ENCODE results near the gene TIPRL. TPM values are rescaled to one million over a fixed set of nuclear protein-coding genes. Genes with fewer than 3 reads are reported as not detected.

The TIPRL gene
- total and polyA plus RNA-seq, 2 of the 8 experiments (the other 6 are each of a cell fraction or from before 2014, with no cell fraction given), result 8.1 to 27.4 TPM

DNA sequence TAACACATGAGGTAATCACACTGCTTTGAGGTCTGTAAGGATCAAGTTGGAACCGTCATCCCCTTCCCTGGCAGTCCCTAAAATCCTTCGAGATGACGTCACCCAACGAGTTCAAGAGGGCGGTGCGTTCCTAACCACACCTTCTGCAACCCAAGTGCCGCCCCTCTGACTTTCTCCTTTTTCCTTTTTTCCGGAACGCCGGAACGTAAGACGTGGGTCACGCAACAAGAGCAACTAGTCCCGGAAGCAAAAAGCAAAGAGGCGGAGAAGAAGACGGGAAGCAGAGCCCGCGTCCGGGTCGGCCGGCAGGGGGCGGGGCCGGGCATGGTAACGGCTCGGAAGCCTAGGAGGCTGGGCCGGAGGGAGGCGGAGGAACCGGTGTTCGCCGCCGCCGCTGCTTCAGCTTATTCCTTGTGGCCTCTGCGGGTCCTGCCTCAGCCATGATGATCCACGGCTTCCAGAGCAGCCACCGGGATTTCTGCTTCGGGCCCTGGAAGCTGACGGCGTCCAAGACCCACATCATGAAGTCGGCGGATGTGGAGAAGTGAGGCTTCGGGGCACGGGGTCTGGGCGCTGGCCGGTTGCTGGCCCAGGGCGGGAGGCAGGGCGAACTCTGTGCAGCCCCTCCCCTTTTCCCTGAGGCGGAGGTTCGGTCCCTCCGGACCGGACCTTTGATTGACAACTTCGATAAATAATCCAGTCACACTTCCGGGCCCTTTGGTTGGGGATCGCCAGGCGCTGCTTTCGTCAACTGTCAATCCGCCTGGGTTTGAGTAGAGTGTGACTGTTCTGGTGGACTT lies at the start of gene TIPRL (continued):
- TF ChIP-seq, protein P1, sequence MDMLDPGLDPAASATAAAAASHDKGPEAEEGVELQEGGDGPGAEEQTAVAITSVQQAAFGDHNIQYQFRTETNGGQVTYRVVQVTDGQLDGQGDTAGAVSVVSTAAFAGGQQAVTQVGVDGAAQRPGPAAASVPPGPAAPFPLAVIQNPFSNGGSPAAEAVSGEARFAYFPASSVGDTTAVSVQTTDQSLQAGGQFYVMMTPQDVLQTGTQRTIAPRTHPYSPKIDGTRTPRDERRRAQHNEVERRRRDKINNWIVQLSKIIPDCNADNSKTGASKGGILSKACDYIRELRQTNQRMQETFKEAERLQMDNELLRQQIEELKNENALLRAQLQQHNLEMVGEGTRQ (IDR thresholded peaks at IDR 0.05; ENCODE audit: low read length), result no peak
- TF ChIP-seq SRF (IDR thresholded peaks at IDR 0.05; ENCODE audit: low read depth, low read length), result no peak
- TF ChIP-seq EGR1 (IDR thresholded peaks at IDR 0.05; ENCODE audit: borderline replicate concordance, low read depth, low read length), result peak; percentile 87
- peak; percentile 48 for TF ChIP-seq SAP30 (IDR thresholded peaks at IDR 0.05; ENCODE audit: insufficient read depth, insufficient replicate concordance, low read length)
- TF ChIP-seq, protein P2, sequence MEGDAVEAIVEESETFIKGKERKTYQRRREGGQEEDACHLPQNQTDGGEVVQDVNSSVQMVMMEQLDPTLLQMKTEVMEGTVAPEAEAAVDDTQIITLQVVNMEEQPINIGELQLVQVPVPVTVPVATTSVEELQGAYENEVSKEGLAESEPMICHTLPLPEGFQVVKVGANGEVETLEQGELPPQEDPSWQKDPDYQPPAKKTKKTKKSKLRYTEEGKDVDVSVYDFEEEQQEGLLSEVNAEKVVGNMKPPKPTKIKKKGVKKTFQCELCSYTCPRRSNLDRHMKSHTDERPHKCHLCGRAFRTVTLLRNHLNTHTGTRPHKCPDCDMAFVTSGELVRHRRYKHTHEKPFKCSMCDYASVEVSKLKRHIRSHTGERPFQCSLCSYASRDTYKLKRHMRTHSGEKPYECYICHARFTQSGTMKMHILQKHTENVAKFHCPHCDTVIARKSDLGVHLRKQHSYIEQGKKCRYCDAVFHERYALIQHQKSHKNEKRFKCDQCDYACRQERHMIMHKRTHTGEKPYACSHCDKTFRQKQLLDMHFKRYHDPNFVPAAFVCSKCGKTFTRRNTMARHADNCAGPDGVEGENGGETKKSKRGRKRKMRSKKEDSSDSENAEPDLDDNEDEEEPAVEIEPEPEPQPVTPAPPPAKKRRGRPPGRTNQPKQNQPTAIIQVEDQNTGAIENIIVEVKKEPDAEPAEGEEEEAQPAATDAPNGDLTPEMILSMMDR (IDR thresholded peaks at IDR 0.05; ENCODE audit: control extremely low read depth in 1 of 3, insufficient read depth in 1 of 3, low read depth in 1 of 3, low read length in 3 of 3), result peak; percentile 50 to 61 (median 59)
- TF ChIP-seq RFX5 (IDR thresholded peaks at IDR 0.05; ENCODE audit: borderline replicate concordance, low read depth, low read length), result no peak
- 0 out of 2 replicates have a peak, but pooled peaks have one; percentile 25 for TF ChIP-seq YY1 (IDR thresholded peaks at IDR 0.05; ENCODE audit: low read depth, low read length)
- TF ChIP-seq SP4 (IDR thresholded peaks at IDR 0.05; ENCODE audit: low read length), result peak; percentile 57; the same call in 1 of the 2 replicates
- TF ChIP-seq RAD21 (IDR thresholded peaks at IDR 0.05 in 1 of 2, conservative IDR thresholded peaks at IDR 0.05 in 1 of 2; ENCODE audit: low read depth in 2 of 2, low read length in 2 of 2), result peak; percentile 26 to 54; a peak in 3 of 4 replicates
- peak in 1 of 2 experiments; percentile 78; a peak in 2 of 4 replicates for TF ChIP-seq SIN3A (conservative IDR thresholded peaks at IDR 0.05 in 1 of 2, IDR thresholded peaks at IDR 0.05 in 1 of 2; ENCODE audit: low read depth in 1 of 2, low read length in 2 of 2)
- no peak for TF ChIP-seq BRCA1 (IDR thresholded peaks at IDR 0.05; ENCODE audit: low read depth, low read length)
- TF ChIP-seq KDM5A (IDR thresholded peaks at IDR 0.05; ENCODE audit: low read length), result no peak
- no peak for TF ChIP-seq RXRA (IDR thresholded peaks at IDR 0.05; ENCODE audit: insufficient read depth, low read depth, low read length)
- TF ChIP-seq GABPA (IDR thresholded peaks at IDR 0.05; ENCODE audit: borderline replicate concordance, insufficient read depth, low read length), result peak; percentile 73; the same call in 1 of the 2 replicates
- no peak for TF ChIP-seq POLR2AphosphoS5 (IDR thresholded peaks at IDR 0.05; ENCODE audit: low read depth, low read length)
- no peak for TF ChIP-seq FOSL1 (IDR thresholded peaks at IDR 0.05; ENCODE audit: insufficient read depth, low read depth, low read length)
- TF ChIP-seq CEBPB (IDR thresholded peaks at IDR 0.05; ENCODE audit: low read depth, low read length), result peak; percentile 1; the same call in 1 of the 2 replicates
- peak; percentile 27 for TF ChIP-seq ASH2L (IDR thresholded peaks at IDR 0.05; ENCODE audit: low read length)
- no peak for TF ChIP-seq BACH1 (IDR thresholded peaks at IDR 0.05; ENCODE audit: low read length)
- no peak for TF ChIP-seq GTF2F1 (IDR thresholded peaks at IDR 0.05; ENCODE audit: borderline replicate concordance, low read depth, low read length)
